ENCODE measurements around the gene HTR3B.
"Not testable (repeated sequence)": the region's sequence is repeated elsewhere in the genome, so short reads cannot be mapped to it uniquely, and the experiment has no call there.

The HTR3B gene

GRCh38 chr11:113906038-113906437 lies 1.4 kb downstream of the HTR3B start:
- Mint-ChIP-seq H3K4me1 (ENCODE audit: low read depth) (no peaks in the 10 kb centered on the region), H3K27me3 (ENCODE audit: low read depth) (peaks cover 35% of the 10 kb centered on the region), H3K4me3 (no peak overlapping the region), H3K9me3 (no peaks in the 10 kb centered on the region), H3K27ac (no peak overlapping the region), H3K36me3 (ENCODE audit: low read depth) (no peaks in the 10 kb centered on the region)
- DNase-seq (ENCODE audit: low spot score): no peak

- Mint-ChIP-seq H3K27me3 (ENCODE audit: low read depth) (peaks cover 32% of the 10 kb centered on the region), H3K4me3 (no peak overlapping the region), H3K36me3 (ENCODE audit: low read depth) (no peaks in the 10 kb centered on the region), H3K27ac (no peak overlapping the region), H3K9me3 (no peaks in the 10 kb centered on the region), H3K4me1 (ENCODE audit: low read depth) (no peaks in the 10 kb centered on the region)
- no peak for DNase-seq (ENCODE audit: low spot score)
These were observed 1.9 kb downstream of the HTR3B start for GRCh38 chr11:113906516-113906915.

- Mint-ChIP-seq H3K27me3 (ENCODE audit: low read depth) (peaks cover 27% of the 10 kb centered on the region), H3K9me3 (no peaks in the 10 kb centered on the region), H3K36me3 (ENCODE audit: low read depth) (no peaks in the 10 kb centered on the region), H3K27ac (no peak overlapping the region), H3K4me3 (no peak overlapping the region), H3K4me1 (ENCODE audit: low read depth) (no peaks in the 10 kb centered on the region)
- no peak for DNase-seq (ENCODE audit: low spot score)
These were observed 2.6 kb downstream of the HTR3B start for GRCh38 chr11:113907152-113907551.

GRCh38 chr11:113907681-113908080 lies 3.1 kb downstream of the HTR3B start:
- no peaks in the 10 kb centered on the region for H3K36me3 Mint-ChIP-seq (ENCODE audit: low read depth)
- no peaks in the 10 kb centered on the region for H3K4me1 Mint-ChIP-seq (ENCODE audit: low read depth)
- H3K9me3 Mint-ChIP-seq: no peaks in the 10 kb centered on the region
- H3K27me3 Mint-ChIP-seq (ENCODE audit: low read depth): peaks cover 24% of the 10 kb centered on the region
- no peak for DNase-seq (ENCODE audit: low spot score)
- no peak overlapping the region for H3K27ac Mint-ChIP-seq
- no peak overlapping the region for H3K4me3 Mint-ChIP-seq

- no peaks in the 10 kb centered on the region for H3K9me3 Mint-ChIP-seq
- no peak overlapping the region for H3K4me3 Mint-ChIP-seq
- H3K4me1 Mint-ChIP-seq (ENCODE audit: low read depth): no peaks in the 10 kb centered on the region
- no peak overlapping the region for H3K27ac Mint-ChIP-seq
- no peak for DNase-seq (ENCODE audit: low spot score)
- H3K27me3 Mint-ChIP-seq (ENCODE audit: low read depth): peaks cover 23% of the 10 kb centered on the region
- H3K36me3 Mint-ChIP-seq (ENCODE audit: low read depth): no peaks in the 10 kb centered on the region
These were observed 3.5 kb downstream of the HTR3B start for GRCh38 chr11:113908098-113908497.

GRCh38 chr11:113911491-113911890 lies 6.9 kb downstream of the HTR3B start:
- not testable (repeated sequence) for H3K27ac Mint-ChIP-seq; H3K4me3 Mint-ChIP-seq; H3K9me3 Mint-ChIP-seq; H3K36me3 Mint-ChIP-seq (ENCODE audit: low read depth); H3K4me1 Mint-ChIP-seq (ENCODE audit: low read depth); DNase-seq (ENCODE audit: low spot score)
- H3K27me3 Mint-ChIP-seq (ENCODE audit: low read depth): peaks cover 18% of the 10 kb centered on the region

GRCh38 chr11:113923572-113923971 lies 19.0 kb downstream of the HTR3B start:
- H3K4me1 Mint-ChIP-seq (ENCODE audit: low read depth): no peaks in the 10 kb centered on the region
- no peaks in the 10 kb centered on the region for H3K36me3 Mint-ChIP-seq (ENCODE audit: low read depth)

GRCh38 chr11:113926273-113927197 lies 21.9 kb downstream of the HTR3B start:
- H3K9me3 Mint-ChIP-seq: no peaks in the 10 kb centered on the region
- no peak for DNase-seq (ENCODE audit: low spot score)
- no peaks in the 10 kb centered on the region for H3K36me3 Mint-ChIP-seq (ENCODE audit: low read depth)
- H3K4me1 Mint-ChIP-seq (ENCODE audit: low read depth): no peaks in the 10 kb centered on the region
- H3K4me3 Mint-ChIP-seq: no peak overlapping the region
- H3K27ac Mint-ChIP-seq: no peak overlapping the region
- peaks cover 2% of the 10 kb centered on the region for H3K27me3 Mint-ChIP-seq (ENCODE audit: low read depth)

More at GRCh38 chr11:113923572-113923971, 19.0 kb downstream of the HTR3B start:
- Mint-ChIP-seq H3K27me3 (ENCODE audit: low read depth) (peaks cover 2% of the 10 kb centered on the region), H3K4me3 (no peak overlapping the region), H3K9me3 (no peaks in the 10 kb centered on the region), H3K27ac (no peak overlapping the region)
- no peak for DNase-seq (ENCODE audit: low spot score)

GRCh38 chr11:113928311-113928710 lies 23.7 kb downstream of the HTR3B start:
- Mint-ChIP-seq H3K4me1 (ENCODE audit: low read depth) (no peaks in the 10 kb centered on the region), H3K36me3 (ENCODE audit: low read depth) (no peaks in the 10 kb centered on the region), H3K4me3 (no peak overlapping the region), H3K9me3 (no peaks in the 10 kb centered on the region), H3K27me3 (ENCODE audit: low read depth) (peaks cover 2% of the 10 kb centered on the region), H3K27ac (no peak overlapping the region)
- no peak for DNase-seq (ENCODE audit: low spot score)

- Mint-ChIP-seq H3K27me3 (ENCODE audit: low read depth) (no peaks in the 10 kb centered on the region), H3K36me3 (ENCODE audit: low read depth) (no peaks in the 10 kb centered on the region), H3K27ac (no peak overlapping the region), H3K4me3 (no peak overlapping the region), H3K9me3 (no peaks in the 10 kb centered on the region), H3K4me1 (ENCODE audit: low read depth) (no peaks in the 10 kb centered on the region)
- no peak for DNase-seq (ENCODE audit: low spot score)
These were observed 28.2 kb downstream of the HTR3B start for GRCh38 chr11:113932788-113933187.

GRCh38 chr11:113934193-113934592 lies 29.6 kb downstream of the HTR3B start:
- H3K4me1 Mint-ChIP-seq (ENCODE audit: low read depth); H3K36me3 Mint-ChIP-seq (ENCODE audit: low read depth); DNase-seq (ENCODE audit: low spot score); H3K27ac Mint-ChIP-seq; H3K4me3 Mint-ChIP-seq; H3K27me3 Mint-ChIP-seq (ENCODE audit: low read depth); H3K9me3 Mint-ChIP-seq: not testable (repeated sequence)

GRCh38 chr11:113934761-113935160 lies 30.2 kb downstream of the HTR3B start:
- no peak for DNase-seq (ENCODE audit: low spot score)
- no peak overlapping the region for H3K27ac Mint-ChIP-seq
- no peaks in the 10 kb centered on the region for H3K9me3 Mint-ChIP-seq
- H3K4me3 Mint-ChIP-seq: no peak overlapping the region
- no peaks in the 10 kb centered on the region for H3K27me3 Mint-ChIP-seq (ENCODE audit: low read depth)
- H3K4me1 Mint-ChIP-seq (ENCODE audit: low read depth): no peaks in the 10 kb centered on the region
- no peaks in the 10 kb centered on the region for H3K36me3 Mint-ChIP-seq (ENCODE audit: low read depth)

GRCh38 chr11:113935858-113936257 lies 31.3 kb downstream of the HTR3B start:
- peaks cover 2% of the 10 kb centered on the region for H3K27me3 Mint-ChIP-seq (ENCODE audit: low read depth)
- no peak for DNase-seq (ENCODE audit: low spot score)
- H3K4me1 Mint-ChIP-seq (ENCODE audit: low read depth): no peaks in the 10 kb centered on the region
- H3K4me3 Mint-ChIP-seq: no peak overlapping the region
- H3K36me3 Mint-ChIP-seq (ENCODE audit: low read depth): no peaks in the 10 kb centered on the region
- no peak overlapping the region for H3K27ac Mint-ChIP-seq
- no peaks in the 10 kb centered on the region for H3K9me3 Mint-ChIP-seq

- Mint-ChIP-seq H3K27me3 (ENCODE audit: low read depth) (peaks cover 3% of the 10 kb centered on the region), H3K4me1 (ENCODE audit: low read depth) (no peaks in the 10 kb centered on the region), H3K4me3 (no peak overlapping the region), H3K27ac (no peak overlapping the region), H3K36me3 (ENCODE audit: low read depth) (no peaks in the 10 kb centered on the region), H3K9me3 (no peaks in the 10 kb centered on the region)
- DNase-seq (ENCODE audit: low spot score): no peak
These were observed 33.3 kb downstream of the HTR3B start for GRCh38 chr11:113937918-113938317.

- Mint-ChIP-seq H3K27me3 (ENCODE audit: low read depth) (peaks cover 5% of the 10 kb centered on the region), H3K27ac (no peak overlapping the region), H3K9me3 (no peaks in the 10 kb centered on the region), H3K4me1 (ENCODE audit: low read depth) (no peaks in the 10 kb centered on the region), H3K4me3 (no peak overlapping the region), H3K36me3 (ENCODE audit: low read depth) (no peaks in the 10 kb centered on the region)
- no peak for DNase-seq (ENCODE audit: low spot score)
These were observed 37.7 kb downstream of the HTR3B start for GRCh38 chr11:113942256-113942655.
